HEK293 (cell line): Measurements from ENCODE around the gene ANO6.

Experiments
- CTCF ChIA-PET: fragments of 350-600 bp; formaldehyde crosslinking; extraction: SDS; loops from one replicate; lab custom pipeline; 2021; ENCODE audit warnings: antibody characterized with exemption; lab: Yijun Ruan, JAX
- POLR2A ChIA-PET: fragments of 300-600 bp; formaldehyde crosslinking; extraction: SDS; loops from one replicate; lab custom pipeline; 2020; ENCODE audit warnings: antibody characterized with exemption, inconsistent platforms; lab: Yijun Ruan, JAX
- H3K27ac ChIP-seq: fragments of 200-500 bp; sonication (Bioruptor generic); 2 replicates; pipeline ENCODE4 v1.5.1; 2014; ENCODE audit warnings: low read depth, low read length, control low read depth, inconsistent platforms; ENCODE audit errors: extremely low read depth
- H3K36me3 ChIP-seq, 2 experiments: fragments of 200-500 bp in 1 of 2; sonication (Bioruptor generic) in 1 of 2; 1 replicate in 1 of 2; 2 replicates in 1 of 2; pipeline ENCODE4 v1.5.1; 2014 to 2017; ENCODE audit warnings: inconsistent platforms in 2 of 2, low read length in 2 of 2; ENCODE audit not compliant: control insufficient read depth in 2 of 2, insufficient read depth in 1 of 2
- H3K4me1 ChIP-seq: fragments of 200-500 bp; sonication (Bioruptor generic); 2 replicates; pipeline ENCODE4 v1.5.1; 2014; ENCODE audit warnings: mild to moderate bottlenecking, low read length, inconsistent platforms; ENCODE audit not compliant: control insufficient read depth, insufficient read depth
- H3K4me3 ChIP-seq: 2 replicates; pipeline ENCODE4 v1.5.1; 2011; ENCODE audit warnings: low read depth, mild to moderate bottlenecking, control low read depth, low read length, moderate library complexity
- H3K9me3 ChIP-seq: fragments of 200-500 bp; sonication (Bioruptor generic); 2 replicates; pipeline ENCODE4 v1.5.1; 2014; ENCODE audit warnings: low read depth, low read length, inconsistent platforms; ENCODE audit not compliant: control insufficient read depth, insufficient read depth
- BCL11B ChIP-seq: fragments of 450-650 bp; formaldehyde crosslinking; IDR thresholded peaks from 2 replicates; pipeline ENCODE4 v1.5.1; 2016; ENCODE audit warnings: low read depth, missing biosample characterization, missing genetic modification characterization
- IKZF3 ChIP-seq: fragments of 450-650 bp; IDR thresholded peaks from 2 replicates; pipeline ENCODE4 v1.5.0; 2018; ENCODE audit warnings: missing biosample characterization, mild to moderate bottlenecking, missing genetic modification characterization, moderate library complexity
- KLF16 ChIP-seq: fragments of 450-650 bp; formaldehyde crosslinking; IDR thresholded peaks from 2 replicates; pipeline ENCODE4 v1.5.1; 2017; ENCODE audit warnings: missing biosample characterization, missing genetic modification characterization
- SP7 ChIP-seq: fragments of 450-650 bp; formaldehyde crosslinking; IDR thresholded peaks from 2 replicates; pipeline ENCODE4 v1.5.1; 2016; ENCODE audit warnings: missing biosample characterization, missing genetic modification characterization
- TRIM28 ChIP-seq: IDR thresholded peaks from 2 replicates; pipeline ENCODE4 v1.6.1; 2011; ENCODE audit warnings: low read length, control low read depth, borderline replicate concordance
- ZFP41 ChIP-seq: fragments of 450-650 bp; formaldehyde crosslinking; IDR thresholded peaks from 2 replicates; pipeline ENCODE4 v1.5.1; 2016; ENCODE audit warnings: missing biosample characterization, missing genetic modification characterization, borderline replicate concordance
- ZNF112 ChIP-seq: fragments of 450-650 bp; formaldehyde crosslinking; IDR thresholded peaks from 2 replicates; pipeline ENCODE4 v1.5.0; 2017; ENCODE audit warnings: missing biosample characterization, missing genetic modification characterization
- ZNF138 ChIP-seq: fragments of 450-650 bp; formaldehyde crosslinking; IDR thresholded peaks from 2 replicates; pipeline ENCODE4 v1.5.1; 2016; ENCODE audit warnings: missing biosample characterization, missing genetic modification characterization, borderline replicate concordance
- ZNF146 ChIP-seq: fragments of 450-650 bp; formaldehyde crosslinking; IDR thresholded peaks from 2 replicates; pipeline ENCODE4 v1.5.1; 2016; ENCODE audit warnings: missing biosample characterization, missing genetic modification characterization
- ZNF175 ChIP-seq: fragments of 450-650 bp; formaldehyde crosslinking; IDR thresholded peaks from 2 replicates; pipeline ENCODE4 v1.5.1; 2016; ENCODE audit warnings: missing biosample characterization, missing genetic modification characterization
- ZNF24 ChIP-seq: fragments of 450-650 bp; formaldehyde crosslinking; IDR thresholded peaks from 2 replicates; pipeline ENCODE4 v1.5.1; 2016; ENCODE audit warnings: missing biosample characterization, missing genetic modification characterization
- ZNF394 ChIP-seq: fragments of 450-650 bp; formaldehyde crosslinking; IDR thresholded peaks from 2 replicates; pipeline ENCODE4 v1.5.1; 2016; ENCODE audit warnings: missing biosample characterization, missing genetic modification characterization, mild to moderate bottlenecking, moderate library complexity, borderline replicate concordance
- ZNF449 ChIP-seq: fragments of 450-650 bp; formaldehyde crosslinking; IDR thresholded peaks from 2 replicates; pipeline ENCODE4 v1.5.1; 2017; ENCODE audit warnings: missing biosample characterization, mild to moderate bottlenecking, missing genetic modification characterization, moderate library complexity
- ZNF501 ChIP-seq: fragments of 450-650 bp; formaldehyde crosslinking; IDR thresholded peaks from 2 replicates; pipeline ENCODE4 v1.5.1; 2016; ENCODE audit warnings: missing biosample characterization, missing genetic modification characterization
- ZNF624 ChIP-seq: fragments of 450-650 bp; formaldehyde crosslinking; IDR thresholded peaks from 2 replicates; pipeline ENCODE4 v1.5.1; 2017; ENCODE audit warnings: missing biosample characterization, missing genetic modification characterization
- ZSCAN4 ChIP-seq: fragments of 450-650 bp; formaldehyde crosslinking; IDR thresholded peaks from 2 replicates; pipeline ENCODE4 v1.5.1; 2017; ENCODE audit warnings: missing biosample characterization, missing genetic modification characterization
- TF ChIP-seq, protein P1 (sequence below): fragments of 450-650 bp; formaldehyde crosslinking; IDR thresholded peaks from 2 replicates; pipeline ENCODE4 v1.5.1; 2016; ENCODE audit warnings: missing biosample characterization, missing genetic modification characterization
- TF ChIP-seq, protein P2 (sequence below): fragments of 450-650 bp; formaldehyde crosslinking; optimal IDR thresholded peaks from 2 replicates; pipeline ENCODE3; 2016; ENCODE audit warnings: missing biosample characterization, mild to moderate bottlenecking, missing genetic modification characterization
- TF ChIP-seq, protein P3 (sequence below): fragments of 450-650 bp; formaldehyde crosslinking; conservative IDR thresholded peaks from 2 replicates; pipeline ENCODE4 v1.5.1; 2016; ENCODE audit warnings: low read depth, missing biosample characterization, missing genetic modification characterization

The ANO6 gene

DNA sequence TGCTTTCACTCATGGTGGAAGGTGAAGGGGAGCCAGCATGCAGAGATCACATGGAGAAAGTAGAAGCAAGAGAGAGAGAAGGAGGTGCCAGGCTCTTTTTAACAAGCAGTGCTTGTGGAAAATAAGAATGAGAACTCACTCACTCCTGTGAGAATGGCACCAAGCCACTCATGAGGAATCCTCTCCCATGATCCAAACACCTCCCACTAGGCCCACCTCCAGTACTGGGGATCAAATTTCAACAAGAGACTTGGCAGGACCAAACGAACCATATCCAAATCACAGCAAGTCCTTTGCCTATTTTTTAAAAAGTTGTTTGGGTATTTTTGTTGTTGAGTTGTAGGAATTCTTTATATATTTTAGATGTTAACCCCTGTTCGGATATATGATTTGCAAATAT lies 267.7 kb downstream of the ANO6 start:
- POLR2A ChIA-PET: no interaction called here
- Histone ChIP-seq H3K9me3 (no peaks in the 10 kb centered on the region), H3K36me3 (no peaks in the 10 kb centered on the region), H3K4me3 (no peak overlapping the region), H3K4me1 (no peaks in the 10 kb centered on the region), H3K27ac (no peak overlapping the region)
- TF ChIP-seq, protein P1, sequence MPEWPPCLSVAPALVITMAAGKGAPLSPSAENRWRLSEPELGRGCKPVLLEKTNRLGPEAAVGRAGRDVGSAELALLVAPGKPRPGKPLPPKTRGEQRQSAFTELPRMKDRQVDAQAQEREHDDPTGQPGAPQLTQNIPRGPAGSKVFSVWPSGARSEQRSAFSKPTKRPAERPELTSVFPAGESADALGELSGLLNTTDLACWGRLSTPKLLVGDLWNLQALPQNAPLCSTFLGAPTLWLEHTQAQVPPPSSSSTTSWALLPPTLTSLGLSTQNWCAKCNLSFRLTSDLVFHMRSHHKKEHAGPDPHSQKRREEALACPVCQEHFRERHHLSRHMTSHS (tag by site-specific recombination): no peak
- TF ChIP-seq ZNF175 (tag by site-specific recombination) (no peak), ZNF624 (tag by site-specific recombination) (no peak), ZNF24 (no peak), ZNF146 (tag by site-specific recombination) (no peak), TRIM28 (no peak), KLF16 (tag by site-specific recombination) (no peak), BCL11B (tag by site-specific recombination) (no peak), ZNF112 (no peak), IKZF3 (tag by site-specific recombination) (no peak), ZSCAN4 (tag by site-specific recombination) (no peak), ZNF501 (tag by site-specific recombination) (no peak), ZNF394 (tag by site-specific recombination) (no peak), ZFP41 (tag by site-specific recombination) (no peak), ZNF138 (tag by site-specific recombination) (no peak), SP7 (tag by site-specific recombination) (no peak), ZNF449 (no peak)
- TF ChIP-seq, protein P2, sequence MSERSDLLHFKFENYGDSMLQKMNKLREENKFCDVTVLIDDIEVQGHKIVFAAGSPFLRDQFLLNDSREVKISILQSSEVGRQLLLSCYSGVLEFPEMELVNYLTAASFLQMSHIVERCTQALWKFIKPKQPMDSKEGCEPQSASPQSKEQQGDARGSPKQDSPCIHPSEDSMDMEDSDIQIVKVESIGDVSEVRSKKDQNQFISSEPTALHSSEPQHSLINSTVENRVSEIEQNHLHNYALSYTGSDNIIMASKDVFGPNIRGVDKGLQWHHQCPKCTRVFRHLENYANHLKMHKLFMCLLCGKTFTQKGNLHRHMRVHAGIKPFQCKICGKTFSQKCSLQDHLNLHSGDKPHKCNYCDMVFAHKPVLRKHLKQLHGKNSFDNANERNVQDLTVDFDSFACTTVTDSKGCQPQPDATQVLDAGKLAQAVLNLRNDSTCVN (tag by site-specific recombination): no peak
- TF ChIP-seq, protein P3, sequence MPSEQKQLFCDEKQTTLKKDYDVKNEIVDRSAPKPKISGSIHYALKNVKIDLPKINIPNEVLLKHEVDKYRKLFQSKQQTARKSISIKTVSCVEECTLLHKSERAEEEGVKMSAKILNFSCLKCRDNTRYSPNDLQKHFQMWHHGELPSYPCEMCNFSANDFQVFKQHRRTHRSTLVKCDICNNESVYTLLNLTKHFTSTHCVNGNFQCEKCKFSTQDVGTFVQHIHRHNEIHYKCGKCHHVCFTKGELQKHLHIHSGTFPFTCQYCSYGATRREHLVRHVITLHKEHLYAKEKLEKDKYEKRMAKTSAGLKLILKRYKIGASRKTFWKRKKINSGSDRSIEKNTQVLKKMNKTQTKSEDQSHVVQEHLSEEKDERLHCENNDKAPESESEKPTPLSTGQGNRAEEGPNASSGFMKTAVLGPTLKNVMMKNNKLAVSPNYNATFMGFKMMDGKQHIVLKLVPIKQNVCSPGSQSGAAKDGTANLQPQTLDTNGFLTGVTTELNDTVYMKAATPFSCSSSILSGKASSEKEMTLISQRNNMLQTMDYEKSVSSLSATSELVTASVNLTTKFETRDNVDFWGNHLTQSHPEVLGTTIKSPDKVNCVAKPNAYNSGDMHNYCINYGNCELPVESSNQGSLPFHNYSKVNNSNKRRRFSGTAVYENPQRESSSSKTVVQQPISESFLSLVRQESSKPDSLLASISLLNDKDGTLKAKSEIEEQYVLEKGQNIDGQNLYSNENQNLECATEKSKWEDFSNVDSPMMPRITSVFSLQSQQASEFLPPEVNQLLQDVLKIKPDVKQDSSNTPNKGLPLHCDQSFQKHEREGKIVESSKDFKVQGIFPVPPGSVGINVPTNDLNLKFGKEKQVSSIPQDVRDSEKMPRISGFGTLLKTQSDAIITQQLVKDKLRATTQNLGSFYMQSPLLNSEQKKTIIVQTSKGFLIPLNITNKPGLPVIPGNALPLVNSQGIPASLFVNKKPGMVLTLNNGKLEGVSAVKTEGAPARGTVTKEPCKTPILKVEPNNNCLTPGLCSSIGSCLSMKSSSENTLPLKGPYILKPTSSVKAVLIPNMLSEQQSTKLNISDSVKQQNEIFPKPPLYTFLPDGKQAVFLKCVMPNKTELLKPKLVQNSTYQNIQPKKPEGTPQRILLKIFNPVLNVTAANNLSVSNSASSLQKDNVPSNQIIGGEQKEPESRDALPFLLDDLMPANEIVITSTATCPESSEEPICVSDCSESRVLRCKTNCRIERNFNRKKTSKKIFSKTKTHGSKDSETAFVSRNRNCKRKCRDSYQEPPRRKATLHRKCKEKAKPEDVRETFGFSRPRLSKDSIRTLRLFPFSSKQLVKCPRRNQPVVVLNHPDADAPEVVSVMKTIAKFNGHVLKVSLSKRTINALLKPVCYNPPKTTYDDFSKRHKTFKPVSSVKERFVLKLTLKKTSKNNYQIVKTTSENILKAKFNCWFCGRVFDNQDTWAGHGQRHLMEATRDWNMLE (tag by site-specific recombination): no peak
- TF ChIP-seq, all 188 proteins: peak for 0
- CTCF ChIA-PET: no interaction called here
